H1 (cell line): ENCODE data around the gene ZNF358. TPM values are rescaled to one million over a fixed set of nuclear protein-coding genes. Genes with fewer than 3 reads are reported as not detected.

Experiments
- CTCF ChIA-PET: fragments of 300-600 bp; sonication (Branson Sonifier 250); formaldehyde crosslinking; loops from one replicate; lab custom pipeline; 2021; ENCODE audit not compliant: partially characterized antibody; lab: Charles Lee
- POLR2A ChIA-PET: fragments of 300-600 bp; sonication (Branson Sonifier 250); formaldehyde crosslinking; loops from one replicate; lab custom pipeline; 2021; ENCODE audit warnings: inconsistent platforms; ENCODE audit not compliant: partially characterized antibody; lab: Charles Lee
- DNase-seq, 2 experiments: peaks; one replicate each; pipeline versions ENCODE4 v3.0.0 to v3.0.0-alpha.2; 2010 to 2022; ENCODE audit warnings: low spot score in 2 of 2, low read depth in 1 of 2, mixed read lengths in 1 of 2
- FAIRE-seq: peaks from 2 replicates; lab custom pipeline; 2011; peaks lifted over from hg19 to GRCh38; lab: Jason Lieb, UNC
- H2AFZ ChIP-seq: 2 replicates; pipeline ENCODE4 v1.8.1; 2012; ENCODE audit warnings: low read length, inconsistent platforms
- H2AK5ac ChIP-seq: 2 replicates; pipeline ENCODE4 v1.6.1; 2013; ENCODE audit warnings: low read depth, low read length
- H2BK120ac ChIP-seq: replicated peaks from 2 replicates; pipeline ENCODE3; 2013; ENCODE audit warnings: low read depth, low read length, inconsistent platforms
- H2BK12ac ChIP-seq: 2 replicates; pipeline ENCODE4 v1.6.1; 2013; ENCODE audit warnings: low read depth, low read length
- H2BK15ac ChIP-seq: 2 replicates; pipeline ENCODE4 v1.6.1; 2013; ENCODE audit warnings: low read length
- H2BK20ac ChIP-seq: 2 replicates; pipeline ENCODE4 v1.6.1; 2013; ENCODE audit warnings: low read length
- H2BK5ac ChIP-seq: 2 replicates; pipeline ENCODE4 v1.6.1; 2013; ENCODE audit warnings: low read depth, low read length
- H3K14ac ChIP-seq: 2 replicates; pipeline ENCODE4 v1.6.1; 2013; ENCODE audit warnings: inconsistent platforms; ENCODE audit not compliant: insufficient read length
- H3K18ac ChIP-seq: 2 replicates; pipeline ENCODE4 v1.6.1; 2013; ENCODE audit warnings: low read length; ENCODE audit errors: extremely low read depth
- H3K23ac ChIP-seq: 2 replicates; pipeline ENCODE4 v1.6.1; 2013; ENCODE audit warnings: inconsistent platforms; ENCODE audit not compliant: insufficient read length
- H3K23me2 ChIP-seq: 2 replicates; pipeline ENCODE4 v1.6.1; 2013; ENCODE audit warnings: low read depth, low read length
- H3K27ac ChIP-seq: 2 replicates; pipeline ENCODE4 v1.6.1; 2011; ENCODE audit warnings: low read depth, low read length, inconsistent platforms
- H3K27me3 ChIP-seq, 4 experiments: replicated peaks in 1 of 4; 1 replicate in 1 of 4; 2 replicates in 3 of 4; pipeline versions ENCODE4 v1.6.1 to v1.8.1; 2011 to 2013; ENCODE audit warnings: low read length in 3 of 4, mild to moderate bottlenecking in 3 of 4, inconsistent platforms in 2 of 4, mixed read lengths in 2 of 4, moderate library complexity in 1 of 4; ENCODE audit not compliant: control insufficient read depth in 3 of 4, insufficient read depth in 3 of 4; ENCODE audit errors: extremely low read depth in 1 of 4
- H3K36me3 ChIP-seq, 4 experiments: 2 replicates each; pipeline versions ENCODE4 v1.6.1 to v1.8.1; 2011 to 2013; ENCODE audit warnings: mild to moderate bottlenecking in 4 of 4, low read length in 3 of 4, moderate library complexity in 2 of 4, control low read depth in 1 of 4, inconsistent platforms in 1 of 4; ENCODE audit not compliant: insufficient read depth in 4 of 4, control insufficient read depth in 2 of 4
- H3K4ac ChIP-seq: replicated peaks from 2 replicates; pipeline ENCODE3; 2013; ENCODE audit warnings: low read length, low read depth, mixed read lengths, inconsistent platforms; ENCODE audit not compliant: insufficient read length
- H3K4me1 ChIP-seq, 4 experiments: replicated peaks in 1 of 4; 1 replicate in 1 of 4; 2 replicates in 3 of 4; pipeline versions ENCODE4 v1.6.1 to v1.8.1; 2011 to 2013; ENCODE audit warnings: low read length in 3 of 4, inconsistent platforms in 2 of 4, mixed read lengths in 1 of 4; ENCODE audit not compliant: insufficient read depth in 4 of 4, control insufficient read depth in 3 of 4
- H3K4me2 ChIP-seq, 2 experiments: 2 replicates each; pipeline versions ENCODE4 v1.6.1 to v1.8.1; 2011 to 2013; ENCODE audit warnings: low read depth in 2 of 2, low read length in 2 of 2, control low read depth in 1 of 2, inconsistent platforms in 1 of 2, mild to moderate bottlenecking in 1 of 2; ENCODE audit not compliant: insufficient read depth in 1 of 2
- H3K4me3 ChIP-seq, 4 experiments: fragments of 200-600, 300-600 bp in 1 of 4; sonication (generic), shearing (Covaris generic), sonication (Bioruptor Twin) in 1 of 4; 2 replicates each; pipeline versions ENCODE4 v1.5.1 to v1.8.1; 2011 to 2016; ENCODE audit warnings: low read length in 4 of 4, low read depth in 3 of 4, control low read depth in 2 of 4, inconsistent platforms in 2 of 4, mild to moderate bottlenecking in 2 of 4, mixed read lengths in 1 of 4, moderate library complexity in 1 of 4; ENCODE audit not compliant: insufficient read depth in 2 of 4; ENCODE audit errors: extremely low read depth in 1 of 4
- H3K56ac ChIP-seq: replicated peaks from 2 replicates; pipeline ENCODE3; 2013; ENCODE audit warnings: low read depth, mild to moderate bottlenecking, mixed read lengths, low read length, inconsistent platforms; ENCODE audit not compliant: insufficient read length
- H3K79me1 ChIP-seq: 2 replicates; pipeline ENCODE4 v1.6.1; 2013; ENCODE audit warnings: low read depth, low read length, control low read depth
- H3K79me2 ChIP-seq, 2 experiments: 2 replicates each; pipeline versions ENCODE4 v1.6.1 to v1.8.1; 2012 to 2013; ENCODE audit warnings: low read length in 2 of 2, mild to moderate bottlenecking in 2 of 2, inconsistent platforms in 1 of 2; ENCODE audit not compliant: insufficient read depth in 2 of 2, control insufficient read depth in 1 of 2
- H3K9ac ChIP-seq, 4 experiments: replicated peaks in 1 of 4; 1 replicate in 1 of 4; 2 replicates in 3 of 4; pipeline versions ENCODE4 v1.6.1 to v1.8.1; 2011 to 2013; ENCODE audit warnings: low read depth in 3 of 4, low read length in 3 of 4, control low read depth in 2 of 4, mild to moderate bottlenecking in 2 of 4, moderate library complexity in 2 of 4, inconsistent platforms in 1 of 4; ENCODE audit errors: extremely low read depth in 1 of 4
- H3K9me3 ChIP-seq, 2 experiments: 2 replicates each; pipeline versions ENCODE4 v1.6.1 to v1.8.1; 2012 to 2013; ENCODE audit warnings: mild to moderate bottlenecking in 2 of 2, moderate library complexity in 2 of 2, control low read depth in 1 of 2, inconsistent platforms in 1 of 2, low read depth in 1 of 2, low read length in 1 of 2, mixed read lengths in 1 of 2; ENCODE audit not compliant: insufficient read depth in 2 of 2
- H4K20me1 ChIP-seq, 2 experiments: replicated peaks in 1 of 2; 2 replicates each; pipeline versions ENCODE3 to v1.8.1; 2011 to 2013; ENCODE audit warnings: inconsistent platforms in 2 of 2, low read length in 2 of 2, mild to moderate bottlenecking in 1 of 2; ENCODE audit not compliant: insufficient read depth in 2 of 2, control insufficient read depth in 1 of 2
- H4K5ac ChIP-seq: 2 replicates; pipeline ENCODE4 v1.6.1; 2013; ENCODE audit warnings: low read length, low read depth, mixed read lengths, inconsistent platforms; ENCODE audit not compliant: insufficient read length
- H4K8ac ChIP-seq: 2 replicates; pipeline ENCODE4 v1.8.0; 2013; ENCODE audit warnings: mild to moderate bottlenecking, moderate library complexity, low read length, inconsistent platforms; ENCODE audit not compliant: insufficient read depth; ENCODE audit errors: extremely low read depth
- H4K91ac ChIP-seq: replicated peaks from 2 replicates; pipeline ENCODE3; 2013; ENCODE audit warnings: low read length, mixed read lengths, inconsistent platforms; ENCODE audit not compliant: insufficient read length
- BACH1 ChIP-seq: IDR thresholded peaks from 2 replicates; pipeline ENCODE4 v1.6.1; 2012; ENCODE audit warnings: low read length, improper control_type of control experiment
- RFX5 ChIP-seq: IDR thresholded peaks from 2 replicates; pipeline ENCODE4 v1.6.1; 2011; ENCODE audit warnings: low read depth, low read length, improper control_type of control experiment, borderline replicate concordance
- SP1 ChIP-seq: IDR thresholded peaks from 2 replicates; pipeline ENCODE4 v1.6.1; 2011; ENCODE audit warnings: low read depth, low read length
- TAF7 ChIP-seq: optimal IDR thresholded peaks from 2 replicates; pipeline ENCODE3; 2011; ENCODE audit warnings: low read depth, mild to moderate bottlenecking, inconsistent platforms, low read length, moderate library complexity, borderline replicate concordance
- WGBS, 2 experiments: shearing (Covaris generic) in 1 of 2; methylation state at CpG; one replicate each; pipeline versions ENCODE4 v1.1.6 to v1.1.7; 2013 to 2015; ENCODE audit warnings: low lambda C conversion rate in 2 of 2, mixed read lengths in 2 of 2, inconsistent platforms in 1 of 2, low coverage in 1 of 2, missing lambda C conversion rate in 1 of 2; ENCODE audit not compliant: insufficient replicate concordance in 2 of 2, insufficient coverage in 1 of 2, insufficient read length in 1 of 2; ENCODE audit errors: extremely low coverage in 1 of 2, missing lambda C conversion rate in 1 of 2; 5-methylcytosine and 5-hydroxymethylcytosine counted together
- polyA plus RNA-seq, 7 experiments: library from polyadenylated mRNA; depleted of rRNA in 3 of 7; stranded (reverse) in 5 of 7; unstranded in 2 of 7; fragments of >200 nt in 5 of 7; fragments of 200-250 nt in 2 of 7; gene quantifications; 1 replicate in 5 of 7; 2 replicates in 1 of 7; 4 replicates in 1 of 7; pipeline versions ENCODE4 v1.2.1 to v1.2.3, GENCODE V29; 2011 to 2013; ENCODE audit warnings: missing spikeins in 2 of 7, mixed read lengths in 2 of 7
- total RNA-seq: library from RNA; stranded (reverse); fragmentation: NEBNext Ultra II Directional; extraction: Animal tissue kit (Norgen Biotek cat#: 25700); gene quantifications from 2 replicates; pipeline ENCODE4 v1.2.1, GENCODE V29; 2021

Gene ZNF358
- total and polyA plus RNA-seq, 2 of the 8 experiments (the other 6 are each of a cell fraction or from before 2014, with no cell fraction given) = 40.0 to 60.3 TPM

DNA sequence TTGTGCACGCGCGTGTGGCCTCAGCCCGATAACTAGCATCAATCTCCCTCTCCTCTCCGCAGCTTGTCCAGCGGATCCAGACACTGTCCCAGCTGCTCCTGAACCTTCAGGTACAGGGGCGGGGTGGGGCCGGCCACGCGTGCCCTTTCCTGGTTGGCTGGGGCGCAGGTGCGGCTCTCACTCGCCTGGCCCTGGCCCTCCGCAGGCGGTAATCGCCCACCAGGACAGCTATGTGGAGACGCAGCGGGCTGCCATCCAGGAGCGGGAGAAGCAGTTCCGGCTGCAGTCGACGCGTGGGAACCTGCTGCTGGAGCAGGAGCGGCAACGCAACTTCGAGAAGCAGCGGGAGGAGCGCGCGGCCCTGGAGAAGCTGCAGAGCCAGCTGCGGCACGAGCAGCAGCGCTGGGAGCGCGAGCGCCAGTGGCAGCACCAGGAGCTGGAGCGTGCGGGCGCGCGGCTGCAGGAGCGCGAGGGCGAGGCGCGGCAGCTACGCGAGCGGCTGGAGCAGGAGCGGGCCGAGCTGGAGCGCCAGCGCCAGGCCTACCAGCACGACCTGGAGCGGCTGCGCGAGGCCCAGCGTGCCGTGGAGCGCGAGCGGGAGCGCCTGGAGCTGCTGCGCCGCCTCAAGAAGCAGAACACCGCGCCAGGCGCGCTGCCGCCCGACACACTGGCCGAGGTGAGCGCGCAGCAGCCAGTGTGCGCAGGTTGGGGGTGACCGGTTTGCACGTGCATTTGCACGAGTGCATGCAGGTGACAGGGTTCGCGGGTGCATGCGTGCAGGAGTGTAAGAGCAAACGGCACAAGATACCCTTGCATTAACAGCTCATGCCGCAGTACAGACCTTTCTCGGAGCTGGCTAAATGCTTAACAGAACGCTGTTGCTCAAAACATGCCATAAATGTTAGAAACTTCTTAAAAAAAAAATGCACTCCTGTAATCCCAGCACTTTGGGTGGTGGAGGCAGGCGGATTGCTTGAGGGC lies 48.6 kb upstream of the ZNF358 start:
- no peak overlapping the region for H2BK12ac ChIP-seq
- H2BK120ac ChIP-seq = no peak overlapping the region
- H4K91ac ChIP-seq = no peak overlapping the region
- H2BK15ac ChIP-seq = no peak overlapping the region
- no peaks in the 10 kb centered on the region for H3K9me3 ChIP-seq
- H4K20me1 ChIP-seq = peaks cover 0 to 3% of the 10 kb centered on the region in 2 experiments
- H3K4ac ChIP-seq = no peak overlapping the region
- no peak overlapping the region for H3K14ac ChIP-seq
- H3K36me3 ChIP-seq = peaks cover 3 to 32% (median 12%) of the 10 kb centered on the region in 4 experiments; a peak in 5 of 8 replicates
- no peaks in the 10 kb centered on the region for H3K79me1 ChIP-seq
- no peak overlapping the region for H3K18ac ChIP-seq
- no peak overlapping the region for H3K9ac ChIP-seq
- H2AK5ac ChIP-seq = no peak overlapping the region
- no peak overlapping the region for H2BK20ac ChIP-seq
- POLR2A ChIA-PET = interaction anchor here (1.0 kb wide), 1 partner anchor 30 kb away, joined by 3 read pairs; a partner anchor contains a TSS
- no peaks in the 10 kb centered on the region for H3K79me2 ChIP-seq
- no peak for DNase-seq
- WGBS, 2 experiments = 95% methylated on average over 67 of the region's 86 CpGs; no CpG with 5 or more reads in 1 of the 2 experiments
- no peak overlapping the region for H3K23ac ChIP-seq
- no peaks in the 10 kb centered on the region for H3K23me2 ChIP-seq
- TF ChIP-seq TAF7 (no peak), SP1 (no peak), RFX5 (no peak), BACH1 (no peak)
- no peak overlapping the region for H4K5ac ChIP-seq
- FAIRE-seq = no peak
- no peak overlapping the region for H3K27ac ChIP-seq
- H3K56ac ChIP-seq = no peak overlapping the region
- H3K27me3 ChIP-seq = no peaks in the 10 kb centered on the region; a peak in 1 of 7 replicates
- CTCF ChIA-PET = interaction anchor here (0.6 to 3.0 kb wide), 7 partner anchors 8 to 185 kb away, joined by 3 to 12 read pairs (median 4); a partner anchor contains a TSS
- no peak overlapping the region for H2AFZ ChIP-seq
- no peaks in the 10 kb centered on the region for H3K4me1 ChIP-seq
- H3K4me2 ChIP-seq = no peak overlapping the region
- no peak overlapping the region for H4K8ac ChIP-seq
- no peak overlapping the region for H3K4me3 ChIP-seq
- H2BK5ac ChIP-seq = no peak overlapping the region
